GM12878 (cell line): ENCODE results near the gene PSAT1. TPM values are rescaled to one million over a fixed set of nuclear protein-coding genes. Genes with fewer than 3 reads are reported as not detected.

Experiments
- ATAC-seq: fragments of 200-7000 bp; cut with Tn5 transposase; 3 replicates; pipeline ENCODE4 v1.9.1; 2020; ENCODE audit warnings: mild to moderate bottlenecking, moderate library complexity
- BruUV-seq: library from RNA; stranded (reverse); fragments of 400-500 nt; replicated peaks from 2 replicates; lab custom pipeline; 2021; lab: Mats Ljungman, UMichigan
- CTCF ChIA-PET: fragments of 300-600 bp; sonication (Branson Sonifier 250); formaldehyde crosslinking; extraction: SDS; loops from one replicate; lab custom pipeline; 2021; ENCODE audit warnings: inconsistent platforms; lab: Yijun Ruan, JAX
- POLR2A ChIA-PET: fragments of 350-600 bp; formaldehyde crosslinking; extraction: SDS; loops from one replicate; lab custom pipeline; 2021; ENCODE audit warnings: inconsistent platforms; lab: Charles Lee
- RAD21 ChIA-PET: fragments of 300-600 bp; sonication (Branson Sonifier 250); formaldehyde crosslinking; loops from one replicate; lab custom pipeline; 2023; ENCODE audit warnings: antibody characterized with exemption; ENCODE audit not compliant: unreplicated experiment; lab: Charles Lee
- SMC1A ChIA-PET: fragments of 300-600 bp; sonication (Branson Sonifier 250); formaldehyde crosslinking; loops from one replicate; lab custom pipeline; 2023; ENCODE audit not compliant: unreplicated experiment, uncharacterized antibody; lab: Charles Lee
- DNase-seq: peaks from one replicate; pipeline ENCODE4 v3.0.0-alpha.2; 2011; ENCODE audit warnings: low read depth, low spot score
- FAIRE-seq: peaks from 3 replicates; lab custom pipeline; 2011; peaks lifted over from hg19 to GRCh38; lab: Jason Lieb, UNC
- H2AFZ ChIP-seq: 2 replicates; pipeline ENCODE4 v1.6.0; 2011; ENCODE audit warnings: low read depth, low read length, control low read depth; ENCODE audit not compliant: control insufficient read depth
- H3K27ac ChIP-seq: 2 replicates; pipeline ENCODE4 v1.5.1; 2011; ENCODE audit warnings: control low read depth; ENCODE audit not compliant: control insufficient read depth, insufficient read depth
- H3K27me3 ChIP-seq, 2 experiments: replicated peaks in 1 of 2; 2 replicates each; pipeline versions ENCODE4 v1.6.0 to v1.6.1; 2011; ENCODE audit warnings: low read length in 1 of 2; ENCODE audit not compliant: control insufficient read depth in 2 of 2, insufficient read depth in 2 of 2
- H3K36me3 ChIP-seq, 2 experiments: 2 replicates each; pipeline ENCODE4 v1.5.1; 2011; ENCODE audit warnings: low read length in 1 of 2; ENCODE audit not compliant: control insufficient read depth in 2 of 2, insufficient read depth in 2 of 2
- H3K4me1 ChIP-seq: 2 replicates; pipeline ENCODE4 v1.6.1; 2011; ENCODE audit warnings: mild to moderate bottlenecking, low read length, moderate library complexity, mixed read lengths; ENCODE audit not compliant: control insufficient read depth, insufficient read depth
- H3K4me2 ChIP-seq: 2 replicates; pipeline ENCODE4 v1.6.0; 2011; ENCODE audit warnings: control low read depth; ENCODE audit not compliant: control insufficient read depth, insufficient read depth
- H3K4me3 ChIP-seq: fragments of 200-600 bp; sonication (generic); 2 replicates; pipeline ENCODE4 v1.5.1; 2016
- H3K79me2 ChIP-seq: 2 replicates; pipeline ENCODE4 v1.6.0; 2011; ENCODE audit warnings: low read length; ENCODE audit not compliant: control insufficient read depth, insufficient read depth
- H3K9ac ChIP-seq: 2 replicates; pipeline ENCODE4 v1.8.0; 2011; ENCODE audit warnings: low read length, control low read depth, mixed read lengths; ENCODE audit not compliant: control insufficient read depth, insufficient read depth
- H3K9me3 ChIP-seq: replicated peaks from 3 replicates; pipeline ENCODE4 v1.5.1; 2011; ENCODE audit warnings: mild to moderate bottlenecking, low read length; ENCODE audit not compliant: control insufficient read depth, insufficient read depth
- H4K20me1 ChIP-seq: 2 replicates; pipeline ENCODE4 v1.6.0; 2011; ENCODE audit not compliant: control insufficient read depth, insufficient read depth
- ASH2L ChIP-seq: fragments of 300-600, 200-600 bp; sonication (generic); IDR thresholded peaks from 2 replicates; pipeline ENCODE4 v1.6.1; 2017; ENCODE audit warnings: low read depth, mild to moderate bottlenecking, borderline replicate concordance
- BRCA1 ChIP-seq: IDR thresholded peaks from 2 replicates; pipeline ENCODE4 v1.6.1; 2011; ENCODE audit warnings: low read depth, low read length, improper control_type of control experiment
- CHD2 ChIP-seq: IDR thresholded peaks from 2 replicates; pipeline ENCODE4 v1.6.1; 2011; ENCODE audit warnings: low read depth, low read length, improper control_type of control experiment, borderline replicate concordance
- CREM ChIP-seq: IDR thresholded peaks from 2 replicates; pipeline ENCODE4 v1.6.1; 2014; ENCODE audit warnings: antibody characterized with exemption, low read depth
- E2F4 ChIP-seq: IDR thresholded peaks from 2 replicates; pipeline ENCODE4 v1.6.1; 2012; ENCODE audit warnings: low read depth, low read length, improper control_type of control experiment
- HCFC1 ChIP-seq: fragments of 150-350 bp; IDR thresholded peaks from 2 replicates; pipeline ENCODE4 v1.6.1; 2014; ENCODE audit warnings: low read length
- IKZF2 ChIP-seq, 2 experiments: fragments of 450-650 bp; IDR thresholded peaks; 2 replicates each; pipeline ENCODE4 v1.6.1; 2017; ENCODE audit warnings: mild to moderate bottlenecking in 2 of 2, moderate library complexity in 2 of 2
- NRF1 ChIP-seq: conservative IDR thresholded peaks from 2 replicates; pipeline ENCODE4 v1.6.1; 2011; ENCODE audit warnings: mild to moderate bottlenecking, low read depth, low read length, improper control_type of control experiment
- PAX5 ChIP-seq: IDR thresholded peaks from 2 replicates; pipeline ENCODE4 v1.6.1; 2011; ENCODE audit warnings: low read depth, low read length, borderline replicate concordance
- POLR2A ChIP-seq: IDR thresholded peaks from 2 replicates; pipeline ENCODE4 v1.6.1; 2011; ENCODE audit warnings: low read depth, mild to moderate bottlenecking, low read length
- SP1 ChIP-seq: IDR thresholded peaks from one replicate; pipeline ENCODE4 v1.6.1; 2011; ENCODE audit warnings: low read depth, low read length
- SRF ChIP-seq, 2 experiments: IDR thresholded peaks; 2 replicates each; pipeline ENCODE4 v1.6.1; 2011; ENCODE audit warnings: low read depth in 2 of 2, low read length in 2 of 2, mild to moderate bottlenecking in 1 of 2, moderate library complexity in 1 of 2
- ZSCAN29 ChIP-seq: fragments of 450-650 bp; IDR thresholded peaks from 2 replicates; pipeline ENCODE4 v1.6.1; 2017; ENCODE audit warnings: mild to moderate bottlenecking, moderate library complexity
- WGBS: methylation state at CpG from one replicate; pipeline ENCODE4 v1.1.6; 2016; ENCODE audit warnings: low lambda C conversion rate; ENCODE audit not compliant: insufficient replicate concordance, insufficient coverage; ENCODE audit errors: missing lambda C conversion rate; 5-methylcytosine and 5-hydroxymethylcytosine counted together
- in situ Hi-C: fragments of 300-500 bp; cut with MboI; formaldehyde crosslinking; loops from 9 replicates; pipeline ENCODE4 v1.14.3; 2018; ENCODE audit warnings: mixed read lengths
- intact Hi-C: fragments of 100-400 bp; cut with micrococcal nuclease; formaldehyde crosslinking; loops from one replicate; pipeline ENCODE4 v1.14.2; 2022; ENCODE audit not compliant: unreplicated experiment
- polyA plus RNA-seq, 11 experiments: library from polyadenylated mRNA; depleted of rRNA in 4 of 11; unstranded in 6 of 11; stranded (reverse) in 5 of 11; fragments of >200 nt; fragmentation: Nextera tagmentation in 4 of 11; fragmentation: Illumina TruSeq in 1 of 11; extraction: Ambion mirVana in 4 of 11; extraction: Trizol in 1 of 11; gene quantifications; 1 replicate in 1 of 11; 2 replicates in 10 of 11; pipeline versions ENCODE4 v1.2.1 to v1.2.3, GENCODE V29; 2011 to 2016; ENCODE audit warnings: inconsistent platforms in 2 of 11, missing spikeins in 2 of 11, low read depth in 1 of 11
- total RNA-seq, 4 experiments: library from RNA; depleted of rRNA in 3 of 4; stranded (reverse); fragments of >200 nt in 3 of 4; fragmentation: Illumina TruSeq in 1 of 4; extraction: Trizol in 1 of 4; gene quantifications; 2 replicates each; pipeline versions ENCODE4 v1.2.1 to v1.2.3, GENCODE V29; 2013 to 2021

The PSAT1 gene
- total and polyA plus RNA-seq, 10 of the 15 experiments (the other 5 are each of a cell fraction or from before 2014, with no cell fraction given), result 35.1 to 126 (median 51.9) TPM

GRCh38 chr9:78321505-78321904, 24.6 kb downstream of the PSAT1 start:
- 89% methylated on average over 7 of the region's 7 CpGs for WGBS
- no peaks in the 10 kb centered on the region for H3K79me2 ChIP-seq
- RAD21 ChIA-PET, result no interaction called here
- no peak overlapping the region for H3K4me2 ChIP-seq
- CTCF ChIA-PET, result interaction anchor here (0.6 kb wide), 1 partner anchor 19 kb away, joined by 3 read pairs; no protein-coding TSS in a partner anchor
- in situ Hi-C loops (no loop called here), intact Hi-C loops (no loop called here)
- no peaks in the 10 kb centered on the region for H3K4me1 ChIP-seq
- no peak overlapping the region for H3K27ac ChIP-seq
- DNase-seq (no peak), ATAC-seq (no peak), FAIRE-seq (no peak)
- H3K9ac ChIP-seq, result no peak overlapping the region
- TF ChIP-seq ASH2L, result no peak
- 0 out of 2 replicates have a peak, but pooled peaks have one; percentile 17 for TF ChIP-seq POLR2A
- BruUV-seq, result no TSS peak
- no peaks in the 10 kb centered on the region for H3K9me3 ChIP-seq
- H3K27me3 ChIP-seq, result no peaks in the 10 kb centered on the region
- POLR2A ChIA-PET, result no interaction called here
- no peak overlapping the region for H2AFZ ChIP-seq
- no peaks in the 10 kb centered on the region for H4K20me1 ChIP-seq
- no peak overlapping the region for H3K4me3 ChIP-seq
- SMC1A ChIA-PET, result no interaction called here
- H3K36me3 ChIP-seq, result peaks cover 0 to 7% of the 10 kb centered on the region in 2 experiments; a peak in 3 of 4 replicates

- Histone ChIP-seq H3K27me3 (no peaks in the 10 kb centered on the region), H3K79me2 (no peaks in the 10 kb centered on the region), H3K9me3 (no peaks in the 10 kb centered on the region), H3K4me1 (no peaks in the 10 kb centered on the region), H2AFZ (no peak overlapping the region), H3K9ac (no peak overlapping the region), H3K36me3 (peaks cover 0 to 4% of the 10 kb centered on the region in 2 experiments; a peak in 2 of 4 replicates), H3K4me2 (no peak overlapping the region), H3K4me3 (no peak overlapping the region), H4K20me1 (no peaks in the 10 kb centered on the region), H3K27ac (no peak overlapping the region)
- POLR2A ChIA-PET, result no interaction called here
- ATAC-seq (no peak), DNase-seq (no peak), FAIRE-seq (no peak)
- CTCF ChIA-PET, result no interaction called here
- RAD21 ChIA-PET, result no interaction called here
- 78% methylated on average over 10 of the region's 10 CpGs for WGBS
- intact Hi-C loops (no loop called here), in situ Hi-C loops (no loop called here)
- TF ChIP-seq ZSCAN29, result no peak
- no peak for TF ChIP-seq BRCA1
- no peak for TF ChIP-seq NRF1
- no peak for TF ChIP-seq HCFC1
- no peak for TF ChIP-seq E2F4
- no peak for TF ChIP-seq CHD2
- TF ChIP-seq PAX5, result no peak
- TF ChIP-seq CREM, result no peak
- no peak for TF ChIP-seq SRF (IDR thresholded peaks at IDR 0.05; ENCODE audit: low read depth in 2 of 2, low read length in 2 of 2)
- no peak for TF ChIP-seq IKZF2 (IDR thresholded peaks at IDR 0.05)
- TF ChIP-seq SP1, result no peak
- SMC1A ChIA-PET, result interaction anchor here (1.4 kb wide), 1 partner anchor 40 kb away, joined by 3 read pairs; no protein-coding TSS in a partner anchor
- BruUV-seq, result no TSS peak
Measured at GRCh38 chr9:78324068-78324650, 27.2 kb downstream of the PSAT1 start.
